NCI-H345 treated with DMSO at 0.1 percent for 48 hours (cell line): ENCODE data around the gene YBEY.
"Not testable (repeated sequence)": the region's sequence is repeated elsewhere in the genome, so short reads cannot be mapped to it uniquely, and the experiment has no call there.

ENCODE experiments used
- DNase-seq: peaks from one replicate; lab custom pipeline; 2025; ENCODE audit not compliant: unreplicated experiment; lab: John Stamatoyannopoulos, UW

The YBEY gene

DNA sequence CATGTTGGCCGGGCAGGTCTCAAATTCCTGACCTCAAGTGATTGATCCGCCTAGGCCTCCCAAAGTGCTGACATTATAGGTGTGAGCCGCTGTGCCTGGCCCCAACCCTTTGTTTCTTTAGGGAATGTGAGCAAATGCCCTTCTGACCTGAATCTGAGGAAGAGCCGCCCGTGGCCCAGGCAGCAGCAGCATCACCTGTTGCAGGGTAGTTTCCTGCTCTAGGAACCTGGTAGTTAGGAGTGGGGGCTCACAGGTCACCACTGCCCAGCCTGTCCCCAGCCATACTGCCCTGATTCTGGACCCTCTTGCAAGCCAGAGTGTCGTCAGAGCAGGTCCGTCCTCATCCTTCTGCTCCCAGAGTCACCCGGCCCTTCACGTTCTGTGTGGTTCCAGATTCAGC, 13.0 kb downstream of the YBEY start:
- DNase-seq = no peak

GRCh38 chr21:46301759-46302158, 15.6 kb downstream of the YBEY start:
- DNase-seq = no peak

GRCh38 chr21:46304437-46304836, 18.3 kb downstream of the YBEY start:
- no peak for DNase-seq

DNA sequence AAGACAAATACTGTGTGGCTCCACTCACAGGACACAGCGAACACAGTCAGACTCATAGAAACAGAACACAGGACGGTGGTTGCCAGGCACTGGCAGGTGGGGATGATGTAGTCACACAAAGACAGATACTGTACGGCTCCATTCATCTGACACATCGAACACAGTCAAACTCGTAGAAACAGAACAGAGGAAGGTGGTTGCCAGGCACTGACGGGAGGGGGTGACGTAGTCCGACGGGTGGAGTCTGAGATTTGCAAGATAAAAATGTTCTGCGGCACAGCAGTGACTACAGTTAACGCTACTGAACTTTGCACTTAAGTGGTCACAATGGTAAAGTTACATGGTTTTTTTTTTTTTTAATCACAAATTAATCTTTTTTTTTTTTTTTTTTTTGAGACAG, 18.8 kb downstream of the YBEY start:
- DNase-seq = no peak

- DNase-seq = no peak
These were observed 21.5 kb downstream of the YBEY start for GRCh38 chr21:46307625-46308024.

DNA sequence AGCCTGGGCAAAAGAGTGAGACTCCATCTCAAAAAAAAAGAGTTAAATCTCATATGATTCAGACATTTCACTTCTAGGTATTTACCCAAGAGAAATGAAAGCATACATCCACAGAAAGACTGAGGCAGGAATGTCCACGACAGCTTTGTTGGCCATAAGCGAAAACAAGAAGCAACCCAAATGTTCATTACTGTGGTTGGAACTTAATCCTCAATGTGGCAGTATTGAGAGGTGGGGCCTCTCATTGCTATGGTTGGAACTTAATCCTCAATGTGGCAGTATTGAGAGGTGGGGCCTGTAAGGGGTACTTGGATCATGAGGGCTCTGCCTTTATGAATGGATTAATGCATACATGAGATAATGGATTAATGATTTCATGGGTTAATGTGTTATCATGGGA, 22.3 kb downstream of the YBEY start:
- DNase-seq = no peak

GRCh38 chr21:46310260-46310659, 24.1 kb downstream of the YBEY start:
- DNase-seq = not testable (repeated sequence)

- DNase-seq = no peak
These were observed 25.4 kb downstream of the YBEY start for GRCh38 chr21:46311568-46311967.

GRCh38 chr21:46312949-46313348, 26.8 kb downstream of the YBEY start:
- no peak for DNase-seq

GRCh38 chr21:46314441-46315020, 28.4 kb downstream of the YBEY start:
- DNase-seq = no peak

DNA sequence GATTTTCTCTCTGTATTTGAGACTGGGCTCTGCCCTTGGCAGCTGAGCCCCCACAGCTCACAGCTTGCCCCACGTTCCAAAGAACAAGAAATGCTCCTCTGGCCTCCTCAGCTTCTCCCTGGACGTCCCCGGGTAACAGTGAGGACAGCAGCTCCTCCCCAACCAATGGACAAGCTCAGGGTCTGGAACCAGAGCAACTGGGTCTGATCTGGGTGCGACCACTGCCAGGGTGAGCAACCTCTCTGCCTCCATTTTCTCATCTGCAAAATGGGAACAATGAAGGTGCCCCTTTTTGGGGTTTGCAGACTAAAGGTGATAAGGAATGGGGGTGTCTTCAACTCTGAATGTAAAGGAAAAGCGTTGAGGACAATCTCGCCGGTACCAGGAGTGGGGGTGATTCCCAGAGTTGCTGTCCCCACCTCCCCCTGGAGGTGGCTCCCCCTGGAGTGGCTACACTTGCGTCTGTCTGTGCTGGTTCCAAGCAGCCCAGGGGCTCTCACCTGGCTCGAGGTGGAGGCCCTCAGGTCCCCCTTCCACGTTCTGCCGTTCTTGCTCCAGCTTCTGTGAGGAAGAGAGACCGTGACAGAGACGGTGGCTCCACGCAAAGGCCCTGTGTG, 30.7 kb downstream of the YBEY start:
- no peak for DNase-seq

- peak; percentile 97 for DNase-seq
These were observed 31.7 kb downstream of the YBEY start for GRCh38 chr21:46317710-46318463.

DNA sequence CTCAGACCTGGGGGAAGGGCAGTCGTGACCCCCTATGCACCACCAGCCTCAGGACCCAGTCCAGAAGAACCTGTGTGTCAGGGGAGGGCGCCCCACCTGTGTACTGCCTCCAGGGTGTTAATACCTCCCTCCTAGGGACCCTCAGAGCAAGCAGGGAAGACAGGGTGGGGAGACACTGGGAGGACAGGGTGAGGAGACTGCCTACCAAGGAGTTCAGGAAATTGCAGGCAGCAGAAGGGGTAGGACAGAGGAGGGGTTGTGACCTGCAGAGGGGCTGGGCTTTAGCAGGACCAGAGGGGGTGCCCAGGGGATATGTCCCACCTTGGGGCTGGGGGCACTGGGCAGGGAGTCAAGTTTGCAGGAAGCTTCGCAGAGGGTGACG, 32.3 kb downstream of the YBEY start:
- DNase-seq = no peak

DNA sequence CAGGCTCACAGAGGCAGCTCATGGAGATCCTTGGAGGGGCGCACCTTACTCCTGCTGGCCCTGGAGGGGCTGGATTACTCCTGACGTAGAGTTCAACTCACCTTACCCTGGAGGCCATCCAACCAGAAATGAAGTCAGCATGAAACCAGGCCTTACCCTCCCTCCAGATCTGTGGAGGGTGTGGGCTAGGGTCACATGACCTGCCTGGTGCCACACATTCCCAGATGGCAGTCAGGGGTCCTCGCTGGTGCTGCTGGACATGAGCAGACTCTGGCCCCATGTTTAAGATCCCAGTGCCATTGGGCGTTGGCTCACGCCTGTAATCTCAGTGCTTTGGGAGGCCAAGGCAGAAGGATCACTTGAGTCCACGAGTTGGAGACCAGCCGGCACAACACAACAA, 33.0 kb downstream of the YBEY start:
- DNase-seq = no peak

DNA sequence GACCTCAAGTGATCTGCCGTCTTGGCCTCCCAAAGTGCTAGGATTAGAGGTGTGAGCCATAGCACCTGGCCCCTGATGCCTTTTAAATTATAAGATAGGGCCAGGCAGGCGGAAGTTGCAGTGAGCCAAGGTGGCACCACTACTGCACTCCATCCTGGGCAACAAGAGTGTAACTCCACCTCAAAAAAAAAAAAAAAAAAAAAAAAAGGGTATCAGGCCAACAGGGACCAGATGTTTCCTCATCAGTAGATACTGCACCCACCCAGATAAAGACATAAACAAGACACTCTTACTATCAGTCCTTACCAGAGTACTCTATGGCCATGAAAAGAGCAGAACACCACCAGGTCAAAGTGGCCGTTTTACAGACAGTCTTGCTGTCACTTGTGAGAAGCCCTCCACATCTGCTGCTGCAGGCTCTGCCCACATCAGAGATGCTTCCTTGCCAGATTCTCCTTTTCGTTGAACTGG, 34.2 kb downstream of the YBEY start:
- DNase-seq = no peak

- no peak for DNase-seq
These were observed 36.4 kb downstream of the YBEY start for GRCh38 chr21:46322351-46323226.

DNA sequence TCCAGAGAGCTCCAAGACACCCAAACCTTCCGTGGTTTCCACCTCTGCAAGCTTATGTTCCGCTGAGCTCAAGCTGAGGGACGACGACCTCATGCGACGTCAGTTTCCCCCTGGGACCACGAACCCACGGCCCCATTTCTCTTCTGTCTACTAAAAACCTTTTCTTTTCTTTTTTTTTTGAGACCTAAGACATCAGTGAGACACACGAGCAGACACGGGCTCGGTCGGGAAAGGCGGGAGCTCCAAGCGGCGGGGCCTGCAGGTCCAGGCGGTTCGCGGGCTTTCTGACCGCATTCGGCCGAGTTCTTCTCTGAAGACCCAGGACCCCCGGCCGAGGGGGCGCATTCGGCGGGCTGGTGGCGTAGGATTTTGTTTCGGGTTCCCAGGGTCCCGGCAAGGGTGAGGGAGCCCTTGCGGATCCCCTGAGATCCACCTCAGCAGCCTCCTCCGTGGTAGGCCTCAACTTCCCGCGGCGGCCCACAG, 37.1 kb downstream of the YBEY start:
- DNase-seq = no peak

DNA sequence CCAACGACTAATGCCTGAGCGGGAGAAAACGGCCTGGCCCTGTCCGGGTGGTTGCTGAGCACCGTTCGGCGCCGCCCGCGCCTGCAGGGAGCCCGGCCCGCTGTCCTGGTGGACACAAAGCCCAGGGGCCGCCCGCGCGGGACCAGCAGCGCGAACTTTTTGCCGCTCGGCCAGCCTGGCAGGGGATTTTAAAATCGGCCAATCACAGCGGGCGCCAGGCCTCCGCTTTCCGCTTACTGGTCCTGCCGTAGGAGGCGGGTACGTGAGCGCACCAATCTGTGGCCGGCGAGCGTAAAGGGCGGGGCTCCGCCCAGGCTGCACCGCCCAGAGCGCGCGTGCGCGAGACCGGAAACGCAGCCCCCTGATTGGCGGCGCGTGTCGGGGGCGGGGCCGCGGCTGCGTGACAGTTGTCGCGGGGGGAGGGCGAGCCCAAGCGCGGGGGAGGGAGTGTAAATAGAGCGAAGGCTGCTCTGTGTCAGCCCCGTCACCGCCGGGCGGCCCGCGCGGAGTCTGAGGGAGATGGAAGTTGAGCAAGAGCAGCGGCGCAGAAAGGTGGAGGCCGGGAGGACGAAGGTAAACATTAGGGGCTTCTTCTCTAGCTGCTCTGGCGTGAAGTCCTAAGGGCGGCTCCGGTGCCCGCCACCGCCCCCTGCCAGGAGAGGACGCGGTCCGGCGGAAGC, 37.7 kb downstream of the YBEY start, which contains the start of the genes C21orf58 and PCNT:
TSS of gene C21orf58 (minus strand) at position 161 of the 680 bp plus-strand sequence. CDS start 1,132 bp downstream, outside the sequence.
TSS of gene PCNT (plus strand) at position 447 of the 680 bp plus-strand sequence. CDS start at position 520, 73 bp downstream.
- DNase-seq = peak; percentile 99

DNA sequence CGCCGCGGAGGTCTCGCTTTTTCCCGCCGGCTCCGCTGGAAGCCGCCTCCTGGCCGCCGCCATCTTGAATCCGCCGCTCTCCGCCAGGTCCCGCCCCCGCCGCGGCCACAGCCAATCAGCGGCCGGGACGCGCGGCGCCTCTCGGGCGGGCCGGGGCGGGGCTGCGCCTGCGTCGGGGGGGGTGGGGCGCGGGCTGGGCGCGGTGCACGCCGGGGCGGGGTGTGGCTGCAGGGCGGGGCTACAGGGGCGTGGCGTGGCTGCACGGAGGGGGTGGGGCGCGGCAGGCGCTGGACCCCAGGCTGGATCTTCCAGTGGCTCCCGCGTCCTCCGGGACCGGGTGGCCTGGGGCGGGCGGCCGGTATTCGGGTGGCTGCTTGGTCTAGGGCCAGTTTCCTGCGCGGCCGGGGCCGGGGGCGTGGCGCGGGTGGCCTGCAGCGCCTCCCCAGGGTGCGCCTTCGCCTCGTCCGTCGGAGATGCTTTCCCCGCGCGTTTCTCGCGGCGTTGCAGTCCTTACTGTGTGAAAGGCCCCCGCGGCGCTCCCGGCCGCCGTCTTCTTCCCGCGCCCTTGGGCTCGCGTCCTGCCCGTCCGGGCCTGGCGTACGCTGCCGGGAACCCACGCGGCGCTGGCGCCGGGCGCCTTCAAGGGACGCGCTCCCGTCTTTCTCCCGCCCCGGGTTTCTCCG, 38.4 kb downstream of the YBEY start:
- DNase-seq = peak; percentile 63
